HepG2 (cell line): ENCODE data around the gene EEF1AKMT3. TPM values are rescaled to one million over a fixed set of nuclear protein-coding genes. Genes with fewer than 3 reads are reported as not detected.

Source experiments
- ARHGAP35 ChIP-seq: sonication (generic); formaldehyde crosslinking; IDR thresholded peaks from 2 replicates; pipeline ENCODE4 v1.9.0; 2022; ENCODE audit warnings: mild to moderate bottlenecking, inconsistent platforms, moderate library complexity, missing genetic modification reagents, borderline replicate concordance
- CC2D1A ChIP-seq: sonication (generic); formaldehyde crosslinking; IDR thresholded peaks from 2 replicates; pipeline ENCODE4 v1.8.1; 2023; ENCODE audit warnings: mild to moderate bottlenecking, missing genetic modification reagents
- HINFP ChIP-seq: sonication (generic); formaldehyde crosslinking; IDR thresholded peaks from 2 replicates; pipeline ENCODE4 v1.4.0; 2020; ENCODE audit warnings: low read depth, mild to moderate bottlenecking, missing genetic modification reagents
- PAXIP1 ChIP-seq: sonication (generic); formaldehyde crosslinking; conservative IDR thresholded peaks from 2 replicates; pipeline ENCODE4 v1.4.0; 2020; ENCODE audit warnings: mild to moderate bottlenecking, missing genetic modification reagents, moderate library complexity
- PPARG ChIP-seq: conservative IDR thresholded peaks from 2 replicates; pipeline ENCODE4 v1.6.1; 2016; ENCODE audit warnings: missing biosample characterization, missing genetic modification reagents
- RFX3 ChIP-seq: IDR thresholded peaks from 2 replicates; pipeline ENCODE4 v1.6.1; 2016; ENCODE audit warnings: missing biosample characterization, missing genetic modification reagents
- SETDB1 ChIP-seq: sonication (generic); formaldehyde crosslinking; IDR thresholded peaks from 2 replicates; pipeline ENCODE4 v1.5.1; 2020; ENCODE audit warnings: missing genetic modification reagents, mild to moderate bottlenecking, borderline replicate concordance
- TEAD2 ChIP-seq: sonication (generic); formaldehyde crosslinking; IDR thresholded peaks from 2 replicates; pipeline ENCODE4 v1.9.0; 2021; ENCODE audit warnings: missing genetic modification reagents
- UBTF ChIP-seq: sonication (generic); formaldehyde crosslinking; IDR thresholded peaks from 2 replicates; pipeline ENCODE4 v1.4.0; 2020; ENCODE audit warnings: mild to moderate bottlenecking, missing genetic modification reagents
- ZNF121 ChIP-seq: sonication (generic); formaldehyde crosslinking; IDR thresholded peaks from 2 replicates; pipeline ENCODE4 v1.5.0; 2020; ENCODE audit warnings: mild to moderate bottlenecking, missing genetic modification reagents
- ZNF256 ChIP-seq: sonication (generic); formaldehyde crosslinking; conservative IDR thresholded peaks from 2 replicates; pipeline ENCODE4 v1.4.0; 2020; ENCODE audit warnings: missing genetic modification reagents
- ZNF460 ChIP-seq: sonication (generic); formaldehyde crosslinking; IDR thresholded peaks from 2 replicates; pipeline ENCODE4 v1.5.1; 2020; ENCODE audit warnings: missing genetic modification reagents, mild to moderate bottlenecking, borderline replicate concordance
- ZNF530 ChIP-seq: sonication (generic); formaldehyde crosslinking; IDR thresholded peaks from 2 replicates; pipeline ENCODE4 v1.5.0; 2020; ENCODE audit warnings: low read depth, mild to moderate bottlenecking, missing genetic modification reagents
- ZNF556 ChIP-seq: sonication (generic); formaldehyde crosslinking; IDR thresholded peaks from 2 replicates; pipeline ENCODE4 v1.4.0; 2020; ENCODE audit warnings: mild to moderate bottlenecking, missing genetic modification reagents, borderline replicate concordance
- ZNF564 ChIP-seq: sonication (generic); formaldehyde crosslinking; IDR thresholded peaks from 2 replicates; pipeline ENCODE4 v1.8.1; 2023; ENCODE audit warnings: mild to moderate bottlenecking, missing genetic modification reagents
- ZZZ3 ChIP-seq: sonication (generic); formaldehyde crosslinking; IDR thresholded peaks from 2 replicates; pipeline ENCODE4 v1.4.0; 2020; ENCODE audit warnings: missing genetic modification reagents, mild to moderate bottlenecking, borderline replicate concordance
- polyA plus RNA-seq, 8 experiments: library from polyadenylated mRNA; depleted of rRNA in 3 of 8; stranded (reverse) in 7 of 8; unstranded in 1 of 8; fragments of >200 nt; fragmentation: Illumina TruSeq in 4 of 8; extraction: Trizol in 4 of 8; gene quantifications; 2 replicates each; pipeline versions ENCODE4 v1.2.1 to v1.2.3, GENCODE V29; 2011 to 2016; ENCODE audit warnings: low read depth in 4 of 8, missing spikeins in 1 of 8, mixed read lengths in 1 of 8; ENCODE audit not compliant: insufficient read depth in 1 of 8
- total RNA-seq, 5 experiments: library from RNA; depleted of rRNA; stranded (reverse); fragments of >200 nt; fragmentation: Illumina TruSeq; extraction: Trizol; gene quantifications; 2 replicates each; pipeline ENCODE4 v1.2.3, GENCODE V29; 2016; ENCODE audit warnings: low read depth in 1 of 5
- TF ChIP-seq, protein P1 (sequence below): sonication (generic); formaldehyde crosslinking; conservative IDR thresholded peaks from 2 replicates; pipeline ENCODE4 v1.8.0; 2022; ENCODE audit warnings: mild to moderate bottlenecking, moderate library complexity, missing genetic modification reagents
- TF ChIP-seq, protein P2 (sequence below): IDR thresholded peaks from 2 replicates; pipeline ENCODE4 v1.6.1; 2016; ENCODE audit warnings: missing biosample characterization, missing genetic modification reagents, low read depth

Gene EEF1AKMT3
- total and polyA plus RNA-seq, 2 of the 13 experiments (the other 11 are each of a cell fraction or from before 2014, with no cell fraction given), result 4.7 to 11.4 TPM

- 0 out of 2 replicates have a peak, but pooled peaks have one; percentile 34 for TF ChIP-seq HINFP
- TF ChIP-seq ZNF564, result no peak
- TF ChIP-seq PAXIP1 (CRISPR knock-in tag), result 0 out of 2 replicates have a peak, but pooled peaks have one; percentile 14
- TF ChIP-seq ZNF121 (CRISPR knock-in tag), result no peak
- TF ChIP-seq SETDB1 (CRISPR knock-in tag), result no peak
- TF ChIP-seq, protein P1, sequence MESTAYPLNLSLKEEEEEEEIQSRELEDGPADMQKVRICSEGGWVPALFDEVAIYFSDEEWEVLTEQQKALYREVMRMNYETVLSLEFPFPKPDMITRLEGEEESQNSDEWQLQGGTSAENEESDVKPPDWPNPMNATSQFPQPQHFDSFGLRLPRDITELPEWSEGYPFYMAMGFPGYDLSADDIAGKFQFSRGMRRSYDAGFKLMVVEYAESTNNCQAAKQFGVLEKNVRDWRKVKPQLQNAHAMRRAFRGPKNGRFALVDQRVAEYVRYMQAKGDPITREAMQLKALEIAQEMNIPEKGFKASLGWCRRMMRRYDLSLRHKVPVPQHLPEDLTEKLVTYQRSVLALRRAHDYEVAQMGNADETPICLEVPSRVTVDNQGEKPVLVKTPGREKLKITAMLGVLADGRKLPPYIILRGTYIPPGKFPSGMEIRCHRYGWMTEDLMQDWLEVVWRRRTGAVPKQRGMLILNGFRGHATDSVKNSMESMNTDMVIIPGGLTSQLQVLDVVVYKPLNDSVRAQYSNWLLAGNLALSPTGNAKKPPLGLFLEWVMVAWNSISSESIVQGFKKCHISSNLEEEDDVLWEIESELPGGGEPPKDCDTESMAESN (CRISPR knock-in tag), result 0 out of 2 replicates have a peak, but pooled peaks have one; percentile 58
- TF ChIP-seq, protein P2, sequence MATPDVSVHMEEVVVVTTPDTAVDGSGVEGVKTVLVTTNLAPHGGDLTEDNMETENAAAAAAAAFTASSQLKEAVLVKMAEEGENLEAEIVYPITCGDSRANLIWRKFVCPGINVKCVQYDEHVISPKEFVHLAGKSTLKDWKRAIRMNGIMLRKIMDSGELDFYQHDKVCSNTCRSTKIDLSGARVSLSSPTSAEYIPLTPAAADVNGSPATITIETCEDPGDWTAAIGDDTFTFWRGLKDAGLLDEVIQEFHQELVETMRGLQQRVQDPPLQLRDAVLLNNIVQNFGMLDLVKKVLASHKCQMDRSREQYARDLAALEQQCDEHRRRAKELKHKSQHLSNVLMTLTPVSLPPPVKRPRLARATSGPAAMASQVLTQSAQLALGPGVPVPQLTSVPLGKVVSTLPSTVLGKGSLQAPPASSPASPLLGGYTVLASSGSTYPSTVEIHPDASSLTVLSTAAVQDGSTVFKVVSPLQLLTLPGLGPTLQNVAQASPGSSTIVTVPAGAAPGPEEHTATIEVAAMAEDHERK (CRISPR knock-in tag), result no peak
- no peak for TF ChIP-seq ZNF460 (CRISPR knock-in tag)
- TF ChIP-seq ZNF530 (CRISPR knock-in tag), result no peak
- TF ChIP-seq RFX3 (CRISPR knock-in tag), result no peak
- TF ChIP-seq ZNF256 (CRISPR knock-in tag), result no peak
- TF ChIP-seq ARHGAP35 (CRISPR knock-in tag), result no peak
- TF ChIP-seq PPARG (CRISPR knock-in tag), result no peak
- TF ChIP-seq ZNF556 (CRISPR knock-in tag), result no peak
- TF ChIP-seq CC2D1A (CRISPR knock-in tag), result no peak
- no peak for TF ChIP-seq ZZZ3 (CRISPR knock-in tag)
- no peak for TF ChIP-seq TEAD2 (CRISPR knock-in tag)
- TF ChIP-seq UBTF, result peak; percentile 53; the same call in 1 of the 2 replicates
Measured at GRCh38 chr12:57726151-57726883, 46.1 kb upstream of the EEF1AKMT3 start (continued).
